MM.1S (cell line): ENCODE results near the gene CCDC6.

ENCODE experiments used
- DNase-seq: peaks from one replicate; pipeline ENCODE4 v3.0.0-alpha.2; 2015
- H2AFZ ChIP-seq: fragments of 300-600 bp; sonication (generic); 2 replicates; pipeline ENCODE4 v1.6.0; 2016; ENCODE audit warnings: antibody characterized with exemption, low read length
- H3F3A ChIP-seq: fragments of 300-600 bp; sonication (generic); 2 replicates; pipeline ENCODE4 v1.6.1; 2016; ENCODE audit warnings: mild to moderate bottlenecking, antibody characterized with exemption, low read length, moderate library complexity, mixed read lengths; ENCODE audit not compliant: insufficient read depth
- H3K27ac ChIP-seq: fragments of 300-600 bp; sonication (generic); 2 replicates; pipeline ENCODE4 v1.5.1; 2016; ENCODE audit warnings: mild to moderate bottlenecking, low read length
- H3K27me3 ChIP-seq: fragments of 300-600 bp; sonication (generic); replicated peaks from 2 replicates; pipeline ENCODE4 v1.6.0; 2016; ENCODE audit warnings: low read length; ENCODE audit not compliant: insufficient read depth
- H3K36me3 ChIP-seq: fragments of 300-600 bp; sonication (generic); replicated peaks from 2 replicates; pipeline ENCODE4 v1.6.1; 2016; ENCODE audit warnings: mild to moderate bottlenecking, low read length, mixed read lengths; ENCODE audit not compliant: insufficient read depth
- H3K4me1 ChIP-seq: fragments of 300-600 bp; sonication (generic); 2 replicates; pipeline ENCODE4 v1.6.1; 2016; ENCODE audit warnings: low read length, mixed read lengths
- H3K4me2 ChIP-seq: fragments of 300-600 bp; sonication (generic); 2 replicates; pipeline ENCODE4 v1.6.0; 2016; ENCODE audit warnings: low read depth, low read length
- H3K4me3 ChIP-seq: fragments of 300-600 bp; sonication (generic); 2 replicates; pipeline ENCODE4 v1.5.1; 2016; ENCODE audit warnings: low read length, mixed read lengths
- H3K79me2 ChIP-seq: fragments of 300-600 bp; sonication (generic); 2 replicates; pipeline ENCODE4 v1.6.1; 2016; ENCODE audit warnings: mixed run types, low read length, mixed read lengths
- H3K9ac ChIP-seq: fragments of 300-600 bp; sonication (generic); 2 replicates; pipeline ENCODE4 v1.6.1; 2016; ENCODE audit warnings: low read length, mixed read lengths
- H3K9me2 ChIP-seq: fragments of 300-600 bp; sonication (generic); replicated peaks from 2 replicates; pipeline ENCODE4 v1.6.1; 2016; ENCODE audit warnings: mild to moderate bottlenecking, low read length, mixed read lengths; ENCODE audit not compliant: insufficient read depth
- H3K9me3 ChIP-seq: fragments of 300-600 bp; sonication (generic); replicated peaks from 2 replicates; pipeline ENCODE4 v1.6.1; 2016; ENCODE audit warnings: mild to moderate bottlenecking, low read length, mixed read lengths; ENCODE audit not compliant: insufficient read depth
- H4K20me1 ChIP-seq: fragments of 300-600 bp; sonication (generic); 2 replicates; pipeline ENCODE4 v1.6.1; 2016; ENCODE audit warnings: mild to moderate bottlenecking, low read length, moderate library complexity, mixed read lengths; ENCODE audit not compliant: insufficient read depth
- EZH2 ChIP-seq: fragments of 300-600 bp; sonication (generic); optimal IDR thresholded peaks from 2 replicates; pipeline ENCODE3; 2017; ENCODE audit warnings: low read depth, mild to moderate bottlenecking, antibody characterized with exemption, low read length, mixed read lengths
- EZH2phosphoT487 ChIP-seq: fragments of 300-600 bp; sonication (generic); IDR thresholded peaks from 2 replicates; pipeline ENCODE4 v1.6.1; 2018; ENCODE audit warnings: antibody characterized with exemption, low read length
- TF ChIP-seq, protein P1 (sequence below): fragments of 300-600 bp; sonication (generic); IDR thresholded peaks from 2 replicates; pipeline ENCODE4 v1.5.1; 2016; ENCODE audit warnings: antibody characterized with exemption, low read length, mixed read lengths

The CCDC6 gene

DNA sequence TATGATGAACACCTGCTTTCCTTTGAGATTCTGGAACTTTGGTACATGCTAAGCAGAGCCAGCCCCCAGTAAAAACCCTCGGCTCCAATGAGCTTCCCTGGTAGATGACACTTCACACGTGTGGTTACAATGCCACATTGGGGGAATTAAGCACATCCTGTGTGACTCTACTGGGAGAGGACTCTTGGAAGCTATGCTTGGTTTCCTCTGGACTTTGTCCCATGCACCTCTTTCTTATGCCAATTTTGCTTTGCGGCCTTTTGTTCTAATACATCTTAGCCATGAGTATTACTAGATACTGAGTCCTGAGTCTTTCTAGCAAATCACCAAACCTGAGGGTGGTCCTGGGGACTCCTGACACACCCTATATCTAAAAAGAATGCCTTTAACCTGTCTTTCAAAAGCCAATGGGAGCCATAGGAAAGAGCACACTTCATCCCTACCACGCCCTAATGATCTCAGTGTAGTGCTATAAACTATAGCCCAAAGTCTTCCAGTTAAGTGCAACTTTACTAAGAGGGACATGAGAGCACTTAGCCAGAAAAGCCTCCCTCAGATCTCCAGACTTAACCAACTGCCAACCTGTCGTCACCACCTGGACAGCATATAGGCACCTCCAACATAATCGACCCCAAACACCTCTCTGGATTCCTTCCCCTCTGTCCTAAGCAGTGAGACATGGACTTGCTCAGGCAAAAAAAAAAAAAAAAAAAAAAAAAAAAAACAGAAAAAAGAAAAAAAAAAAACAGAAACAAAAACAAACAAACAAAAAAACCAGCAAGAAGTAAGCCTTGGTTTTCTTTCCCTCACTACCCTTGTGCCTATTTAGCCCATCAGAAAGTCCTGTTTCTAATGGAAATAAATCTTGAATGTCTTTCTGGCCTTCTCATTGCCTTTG is 37.4 kb downstream of the CCDC6 start:
- Histone ChIP-seq H3K4me1 (no peaks in the 10 kb centered on the region), H4K20me1 (no peaks in the 10 kb centered on the region), H3K9me3 (no peaks in the 10 kb centered on the region), H3K27me3 (no peaks in the 10 kb centered on the region), H3K27ac (no peak overlapping the region), H3K9ac (no peak overlapping the region), H2AFZ (no peak overlapping the region), H3K36me3 (no peaks in the 10 kb centered on the region), H3K79me2 (peaks cover 63% of the 10 kb centered on the region), H3K9me2 (no peaks in the 10 kb centered on the region), H3K4me3 (no peak overlapping the region), H3K4me2 (no peak overlapping the region), H3F3A (no peaks in the 10 kb centered on the region)
- TF ChIP-seq EZH2phosphoT487: no peak
- TF ChIP-seq EZH2: no peak
- TF ChIP-seq, protein P1, sequence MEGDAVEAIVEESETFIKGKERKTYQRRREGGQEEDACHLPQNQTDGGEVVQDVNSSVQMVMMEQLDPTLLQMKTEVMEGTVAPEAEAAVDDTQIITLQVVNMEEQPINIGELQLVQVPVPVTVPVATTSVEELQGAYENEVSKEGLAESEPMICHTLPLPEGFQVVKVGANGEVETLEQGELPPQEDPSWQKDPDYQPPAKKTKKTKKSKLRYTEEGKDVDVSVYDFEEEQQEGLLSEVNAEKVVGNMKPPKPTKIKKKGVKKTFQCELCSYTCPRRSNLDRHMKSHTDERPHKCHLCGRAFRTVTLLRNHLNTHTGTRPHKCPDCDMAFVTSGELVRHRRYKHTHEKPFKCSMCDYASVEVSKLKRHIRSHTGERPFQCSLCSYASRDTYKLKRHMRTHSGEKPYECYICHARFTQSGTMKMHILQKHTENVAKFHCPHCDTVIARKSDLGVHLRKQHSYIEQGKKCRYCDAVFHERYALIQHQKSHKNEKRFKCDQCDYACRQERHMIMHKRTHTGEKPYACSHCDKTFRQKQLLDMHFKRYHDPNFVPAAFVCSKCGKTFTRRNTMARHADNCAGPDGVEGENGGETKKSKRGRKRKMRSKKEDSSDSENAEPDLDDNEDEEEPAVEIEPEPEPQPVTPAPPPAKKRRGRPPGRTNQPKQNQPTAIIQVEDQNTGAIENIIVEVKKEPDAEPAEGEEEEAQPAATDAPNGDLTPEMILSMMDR: no peak
- DNase-seq: no peak

DNA sequence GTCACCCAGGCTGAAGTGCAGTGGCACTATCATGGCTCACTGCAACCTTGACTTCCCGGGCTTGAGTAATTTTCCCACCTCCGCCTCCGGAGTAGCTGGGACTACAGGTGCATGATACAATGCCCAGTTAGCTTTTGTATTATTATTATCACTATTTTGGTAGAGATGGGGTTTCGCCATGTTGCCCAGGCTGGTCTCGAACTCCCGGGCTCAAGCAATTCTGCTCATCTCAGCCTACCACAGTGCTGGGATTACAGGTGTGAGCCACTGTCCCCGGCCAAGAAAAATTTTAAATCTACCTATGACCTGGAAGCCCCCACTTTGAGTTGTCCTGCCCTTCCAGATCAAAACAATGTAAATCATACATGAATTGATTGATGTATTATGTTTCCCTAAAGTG is 38.8 kb downstream of the CCDC6 start:
- TF ChIP-seq, protein P1: no peak
- TF ChIP-seq EZH2phosphoT487 (no peak), EZH2 (no peak)
- Histone ChIP-seq H3K27ac (no peak overlapping the region), H3F3A (no peaks in the 10 kb centered on the region), H3K9me2 (no peaks in the 10 kb centered on the region), H3K36me3 (no peaks in the 10 kb centered on the region), H3K4me3 (no peak overlapping the region), H4K20me1 (no peaks in the 10 kb centered on the region), H2AFZ (no peak overlapping the region), H3K4me1 (no peaks in the 10 kb centered on the region), H3K9me3 (no peaks in the 10 kb centered on the region), H3K27me3 (no peaks in the 10 kb centered on the region), H3K79me2 (peaks cover 68% of the 10 kb centered on the region), H3K9ac (no peak overlapping the region), H3K4me2 (no peak overlapping the region)
- DNase-seq: no peak

DNA sequence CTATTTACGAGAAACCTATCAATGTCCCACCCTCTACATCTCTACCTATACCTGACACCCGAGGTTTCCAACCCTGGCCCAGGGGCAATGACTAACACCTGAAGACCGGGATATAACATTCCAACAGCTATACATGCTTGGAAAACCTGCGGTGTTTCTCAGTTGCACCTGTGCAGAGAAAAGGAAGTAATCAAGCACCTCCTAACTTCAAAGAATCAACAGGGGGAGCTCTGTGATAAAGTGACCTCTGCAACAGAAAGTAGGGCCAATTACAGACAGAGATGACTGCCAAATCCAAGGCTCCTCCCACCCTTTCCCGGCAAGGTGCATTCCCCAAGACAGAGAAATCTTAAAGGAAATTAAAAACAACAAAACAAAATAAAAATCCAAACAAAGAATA is 41.3 kb downstream of the CCDC6 start:
- Histone ChIP-seq H3K4me3 (no peak overlapping the region), H3K4me2 (no peak overlapping the region), H3K27me3 (no peaks in the 10 kb centered on the region), H3K27ac (no peak overlapping the region), H3K9ac (no peak overlapping the region), H3K36me3 (no peaks in the 10 kb centered on the region), H4K20me1 (no peaks in the 10 kb centered on the region; the same call in 1 of the 2 replicates), H3K9me3 (no peaks in the 10 kb centered on the region), H3K79me2 (peaks cover 65% of the 10 kb centered on the region), H2AFZ (no peak overlapping the region), H3K4me1 (no peaks in the 10 kb centered on the region), H3F3A (no peaks in the 10 kb centered on the region), H3K9me2 (no peaks in the 10 kb centered on the region)
- TF ChIP-seq EZH2phosphoT487 (no peak), EZH2 (no peak)
- TF ChIP-seq, protein P1: peak; percentile 48
- DNase-seq: peak; percentile 22
